HG03025 (cell line): ENCODE measurements around the gene CLDN16.

ENCODE experiments used
- ATAC-seq: cut with Tn5 transposase; IDR thresholded peaks from one replicate; pipeline ENCODE4 v1.9.1; 2021; ENCODE audit warnings: mild to moderate bottlenecking, moderate library complexity; ENCODE audit not compliant: unreplicated experiment, low FRiP score

CLDN16 gene

GRCh38 chr3:190378240-190378891 lies 9.6 kb upstream of the CLDN16 start:
- ATAC-seq, result no peak

GRCh38 chr3:190380184-190380583 lies 7.8 kb upstream of the CLDN16 start:
- ATAC-seq, result no peak

DNA sequence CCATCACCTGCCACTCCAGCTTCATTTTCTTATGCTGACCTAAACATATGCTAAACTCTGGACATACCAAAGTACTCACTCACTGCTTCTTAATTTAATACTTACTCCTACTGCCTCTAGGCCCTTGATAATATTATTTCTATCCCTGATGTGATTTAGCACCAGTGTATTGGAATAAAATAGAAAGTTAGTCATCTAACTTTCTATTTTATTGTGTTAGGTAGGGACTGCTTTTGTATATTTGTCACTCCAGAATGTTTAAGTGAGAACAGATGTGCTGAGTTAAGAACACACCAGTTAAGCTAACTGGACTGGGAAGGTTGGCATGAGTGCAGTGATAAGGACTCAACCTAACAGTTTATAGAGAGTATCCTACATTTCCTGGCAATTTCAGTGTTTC lies 6.5 kb upstream of the CLDN16 start:
- no peak for ATAC-seq

DNA sequence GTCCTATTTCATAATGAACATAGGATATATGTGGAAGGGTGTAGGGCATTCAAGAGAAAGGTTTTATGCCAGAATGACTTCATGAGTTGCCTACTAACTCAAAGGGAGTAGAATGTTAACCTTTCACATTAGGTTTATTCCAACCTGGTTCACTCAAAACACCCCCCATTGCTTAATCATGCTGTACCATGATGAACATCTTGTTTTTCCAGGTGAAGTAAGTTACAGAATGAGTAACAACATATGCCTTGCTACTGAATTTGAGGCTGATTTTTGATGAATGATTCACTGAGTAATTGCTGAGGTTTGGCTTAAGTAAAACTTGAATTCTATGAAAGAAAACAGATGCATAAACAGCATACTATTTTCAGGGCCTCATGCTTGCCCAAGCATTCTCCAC lies 5.9 kb upstream of the CLDN16 start:
- no peak for ATAC-seq

- peak; percentile 68 for ATAC-seq
Observed at GRCh38 chr3:190384309-190384756, 3.6 kb upstream of the CLDN16 start.

GRCh38 chr3:190385731-190386688 lies 2.0 kb upstream of the CLDN16 start:
- ATAC-seq, result no peak

DNA sequence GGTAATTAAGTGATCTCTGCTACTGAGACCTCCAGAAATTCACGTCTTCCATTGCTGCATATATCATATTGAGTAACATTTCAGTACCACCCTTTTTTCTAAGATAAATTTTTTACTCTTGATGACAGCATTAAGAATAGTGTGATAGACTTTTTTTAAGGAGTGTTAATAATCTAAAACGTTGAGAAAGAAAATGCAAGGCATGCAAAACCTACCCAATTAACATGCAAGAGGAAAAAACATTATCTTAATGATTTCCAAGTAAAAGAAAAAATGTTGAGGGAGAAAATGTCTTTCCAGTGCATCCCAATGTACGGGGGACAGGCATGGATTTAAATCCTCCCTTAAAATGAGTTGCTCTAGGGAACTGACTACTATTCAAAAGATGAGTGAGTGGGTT lies 740 bp downstream of the CLDN16 start:
- no peak for ATAC-seq

DNA sequence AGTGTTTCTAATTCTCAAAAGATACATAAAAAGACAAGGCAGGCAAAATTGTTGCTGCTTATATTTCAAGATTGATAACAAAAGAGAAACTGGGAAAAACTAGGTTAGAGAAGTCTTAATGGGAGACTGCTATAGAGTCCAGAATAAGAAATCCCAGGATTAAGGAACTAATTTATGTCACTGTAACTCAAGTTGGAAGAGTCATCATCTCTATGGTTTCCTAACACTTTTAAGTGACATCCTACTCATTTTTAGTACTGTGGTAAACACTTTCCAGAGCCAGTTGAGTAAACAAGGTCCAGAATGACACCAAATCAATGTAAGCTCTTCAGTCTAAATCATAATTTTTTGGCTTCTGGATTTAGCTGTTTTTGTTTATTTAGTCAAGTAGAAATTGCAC lies 8.0 kb downstream of the CLDN16 start:
- ATAC-seq, result no peak

- ATAC-seq, result no peak
Observed at GRCh38 chr3:190397889-190398288, 9.9 kb downstream of the CLDN16 start.

DNA sequence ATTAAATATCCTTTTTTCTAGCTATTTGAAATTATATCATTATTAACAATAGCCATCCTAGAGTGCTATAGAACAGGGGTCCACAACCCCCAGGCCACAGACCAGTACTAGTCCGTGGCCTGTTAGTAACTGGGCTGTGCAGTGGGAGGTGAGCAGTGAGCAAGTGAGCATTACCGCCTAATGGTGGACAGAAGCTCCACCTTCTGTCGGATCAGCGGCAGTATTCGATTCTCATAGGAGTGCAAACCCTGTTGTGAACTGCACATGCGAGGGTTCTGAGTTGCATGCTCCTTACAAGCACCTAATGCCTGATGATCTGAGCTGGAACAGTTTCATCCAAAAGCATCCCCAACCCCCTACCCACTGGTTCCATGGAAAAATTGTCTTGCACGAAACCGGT lies 11.7 kb downstream of the CLDN16 start:
- no peak for ATAC-seq

- no peak for ATAC-seq
Observed at GRCh38 chr3:190401963-190402362, 14.0 kb downstream of the CLDN16 start.

DNA sequence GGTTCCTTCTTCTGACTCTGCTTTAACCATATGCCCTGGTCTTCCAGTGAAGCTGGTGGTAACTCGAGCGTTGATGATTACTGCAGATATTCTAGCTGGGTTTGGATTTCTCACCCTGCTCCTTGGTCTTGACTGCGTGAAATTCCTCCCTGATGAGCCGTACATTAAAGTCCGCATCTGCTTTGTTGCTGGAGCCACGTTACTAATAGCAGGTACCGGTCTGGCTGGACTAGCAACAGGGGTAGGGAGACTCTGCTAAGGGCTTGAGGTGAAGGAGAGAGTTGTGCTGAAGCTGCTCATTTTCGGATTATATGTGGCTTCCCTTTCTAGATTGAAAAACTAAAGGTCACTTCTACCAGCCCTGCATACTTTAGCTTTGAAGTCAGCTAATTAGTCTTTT lies 16.8 kb downstream of the CLDN16 start:
- no peak for ATAC-seq

DNA sequence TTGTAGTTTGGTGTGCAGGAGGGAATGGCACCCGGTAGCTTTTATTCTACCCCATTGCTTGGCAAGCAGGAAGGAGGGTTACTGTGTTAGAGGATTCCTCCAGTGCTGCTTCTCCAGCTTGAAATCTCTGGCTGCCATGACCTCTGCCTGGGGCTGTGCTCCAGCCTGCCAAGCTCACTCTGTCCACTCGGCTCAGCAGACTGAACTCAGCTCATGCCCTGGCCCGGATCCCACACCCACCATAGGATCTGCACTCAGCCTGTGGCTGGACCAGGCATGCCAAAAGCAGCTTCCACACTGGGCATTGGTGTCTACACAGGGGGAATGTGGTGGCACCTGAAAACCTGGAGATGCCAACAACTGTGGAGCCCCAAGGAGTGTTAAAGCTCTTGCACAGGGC lies 26.3 kb downstream of the CLDN16 start:
- ATAC-seq, result no peak

GRCh38 chr3:190424108-190424477 lies 36.1 kb downstream of the CLDN16 start:
- no peak for ATAC-seq

DNA sequence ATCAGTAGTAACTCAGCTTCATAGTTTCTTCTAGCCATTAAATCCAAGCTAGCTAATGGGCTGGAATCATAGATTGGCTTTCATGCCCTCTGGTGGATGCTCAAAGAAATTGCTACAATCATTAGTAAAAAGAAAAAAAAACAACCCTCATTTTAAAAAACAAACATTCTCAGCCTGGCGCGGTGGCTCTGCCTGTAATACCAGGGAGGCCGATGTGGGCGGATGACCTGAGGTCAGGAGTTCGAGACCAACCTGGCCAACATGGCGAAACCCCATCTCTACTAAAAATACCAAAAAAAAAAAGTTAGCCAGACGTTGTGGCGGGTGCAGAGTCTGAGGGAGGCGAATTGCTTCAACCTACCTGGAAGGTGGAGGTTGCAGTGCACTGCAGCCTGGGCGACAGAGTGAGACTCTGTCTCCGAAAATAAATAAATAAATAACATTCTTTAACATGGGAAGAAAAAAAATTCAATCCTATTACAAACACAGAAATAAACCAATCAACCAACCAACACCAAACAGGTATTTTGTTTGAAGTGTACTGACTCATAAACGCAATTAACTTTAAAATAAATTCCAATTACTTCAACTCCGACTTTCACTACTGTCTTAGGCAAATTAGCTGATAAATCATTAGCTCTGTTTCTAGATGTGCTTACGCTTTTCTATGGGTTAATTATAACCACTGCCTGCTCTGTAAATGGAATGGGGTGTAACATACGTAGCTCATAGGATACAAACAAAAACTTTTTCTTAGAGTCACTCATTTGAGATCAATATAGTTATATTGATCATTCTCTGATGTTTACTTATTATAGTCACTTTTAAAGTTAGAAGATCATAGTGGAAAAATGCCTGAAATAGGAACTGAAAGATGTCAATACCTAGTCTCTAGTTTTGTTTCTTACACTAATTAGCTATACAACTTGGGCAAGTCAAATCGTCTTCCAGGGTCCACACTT lies 36.8 kb downstream of the CLDN16 start:
- ATAC-seq, result peak; percentile 46

DNA sequence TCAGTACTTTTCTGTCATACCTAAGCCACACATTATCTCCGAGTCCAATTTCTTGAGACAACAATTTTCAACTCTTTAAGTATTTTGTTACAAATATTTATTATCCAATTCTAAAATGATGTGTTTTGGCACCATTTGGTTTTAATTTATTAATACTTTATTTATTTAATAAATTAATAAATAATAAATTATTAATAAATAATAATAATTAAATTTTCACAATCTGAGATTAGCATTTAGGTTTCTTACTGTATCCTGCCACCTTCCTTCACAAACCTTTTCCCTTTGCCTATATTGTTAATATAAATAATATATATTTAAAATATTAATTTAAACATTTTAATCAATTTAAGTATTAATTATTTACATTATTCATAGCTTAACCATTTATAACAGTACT lies 37.9 kb downstream of the CLDN16 start:
- ATAC-seq, result no peak

DNA sequence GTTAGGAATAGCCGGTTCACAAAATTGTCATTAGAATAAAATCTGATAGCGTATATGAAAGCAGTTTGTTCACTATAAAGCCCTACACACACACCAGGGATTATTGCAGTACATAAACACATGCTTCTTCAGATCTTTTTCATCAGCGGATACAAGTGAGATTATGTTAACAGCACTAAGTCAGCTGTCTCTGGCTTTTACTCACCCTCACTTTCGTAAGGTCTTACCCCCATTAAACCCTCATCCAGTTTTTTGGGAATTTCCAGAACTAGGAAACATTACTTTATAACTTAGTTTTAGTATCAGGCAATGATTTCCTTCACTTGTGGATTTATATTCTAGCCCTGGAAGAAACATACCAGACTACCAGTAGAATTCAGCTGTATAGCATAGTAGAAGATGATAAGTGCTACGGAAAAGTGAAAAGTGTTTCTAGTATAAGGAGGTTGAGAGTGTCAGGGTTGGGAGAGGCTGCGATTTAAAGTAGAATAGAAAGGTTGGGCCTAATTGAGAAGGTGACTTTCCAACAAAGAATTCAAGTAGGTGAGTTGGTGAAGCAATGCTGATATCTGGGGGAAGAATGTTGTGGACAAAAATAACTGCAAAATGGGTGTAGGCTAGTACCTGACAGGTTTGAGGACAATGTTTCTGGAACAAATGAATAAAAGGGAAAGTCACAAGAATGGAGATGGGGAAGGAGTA lies 39.0 kb downstream of the CLDN16 start:
- no peak for ATAC-seq

DNA sequence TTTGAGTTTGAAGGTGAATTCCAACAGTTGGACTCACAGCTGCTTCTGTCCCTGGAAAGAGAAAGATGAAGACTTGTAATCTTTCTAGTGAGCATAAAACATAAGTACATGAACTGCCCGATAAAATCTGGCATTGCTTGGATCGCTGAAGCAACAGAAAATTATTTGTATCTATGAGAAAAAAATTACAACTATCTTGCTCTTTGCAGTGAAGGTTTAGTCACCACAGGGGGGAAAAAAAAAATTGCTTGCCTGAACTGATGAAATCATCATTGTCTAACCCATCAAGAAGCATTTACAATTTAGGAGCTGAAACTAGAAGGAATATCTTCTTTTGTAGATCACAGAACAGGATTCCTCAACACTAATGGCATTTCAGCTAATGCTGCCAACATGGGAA lies 41.7 kb downstream of the CLDN16 start:
- no peak for ATAC-seq

DNA sequence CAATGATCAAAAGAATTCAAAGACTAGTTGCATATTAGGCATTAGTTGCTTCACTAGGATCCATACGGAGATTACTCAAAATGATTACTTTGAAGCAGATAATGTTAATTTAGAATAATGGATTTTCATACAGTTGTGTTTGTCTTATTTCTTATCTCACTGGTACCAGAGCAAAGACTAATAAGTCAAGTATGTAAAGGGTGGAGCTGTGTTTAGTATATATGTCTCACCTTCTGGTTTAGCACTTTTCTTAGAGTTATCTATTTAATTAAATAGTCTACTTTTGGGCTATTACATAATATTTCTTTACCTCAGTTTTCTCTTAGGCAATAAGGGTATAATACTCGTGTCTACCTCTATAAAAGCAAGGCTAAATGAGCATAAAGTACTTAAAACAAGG lies 42.9 kb downstream of the CLDN16 start:
- no peak for ATAC-seq

DNA sequence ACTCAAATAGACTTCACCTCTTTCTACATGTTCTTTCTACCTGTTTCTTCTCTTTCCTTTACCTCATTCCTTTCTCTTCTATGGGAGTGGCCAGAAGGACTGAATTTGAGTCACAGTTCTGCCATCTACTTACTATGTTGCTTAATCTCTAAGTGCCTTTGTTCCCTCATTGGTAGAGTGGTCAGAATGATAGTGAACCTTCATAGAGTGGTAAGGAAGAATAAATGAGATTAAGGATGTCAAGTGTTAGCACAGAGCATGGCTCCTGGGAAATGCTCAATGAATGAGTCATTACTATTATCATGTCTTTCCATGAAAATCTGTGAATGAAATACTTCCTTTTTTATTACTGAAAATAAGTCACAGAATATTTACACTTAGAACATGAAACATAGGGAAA lies 44.3 kb downstream of the CLDN16 start:
- ATAC-seq, result no peak
